Measurements from ENCODE around the gene IFIT1B.
"Not testable (repeated sequence)": the region's sequence is repeated elsewhere in the genome, so short reads cannot be mapped to it uniquely, and the experiment has no call there.

The IFIT1B gene

DNA sequence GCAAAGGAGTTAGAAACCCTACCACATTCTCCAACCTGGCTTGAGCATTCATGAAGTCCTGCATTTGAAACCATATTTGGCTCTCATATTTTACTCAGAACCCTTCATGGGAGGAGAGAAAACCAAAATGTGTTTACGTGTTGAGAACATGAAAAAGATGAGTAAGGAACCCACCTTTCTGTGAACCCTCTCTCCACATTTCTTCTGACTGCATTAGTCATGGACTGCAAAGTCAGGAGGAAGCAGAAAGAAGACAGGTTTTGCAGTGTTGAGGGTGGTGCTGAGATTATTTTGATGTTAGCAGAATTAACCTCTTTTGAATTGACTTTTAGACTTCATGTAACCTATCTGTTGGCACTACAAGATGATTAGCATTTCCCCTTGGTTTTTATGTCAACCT lies 4.9 kb downstream of the IFIT1B start:
- no peak for DNase-seq (ENCODE audit: low read depth)

DNA sequence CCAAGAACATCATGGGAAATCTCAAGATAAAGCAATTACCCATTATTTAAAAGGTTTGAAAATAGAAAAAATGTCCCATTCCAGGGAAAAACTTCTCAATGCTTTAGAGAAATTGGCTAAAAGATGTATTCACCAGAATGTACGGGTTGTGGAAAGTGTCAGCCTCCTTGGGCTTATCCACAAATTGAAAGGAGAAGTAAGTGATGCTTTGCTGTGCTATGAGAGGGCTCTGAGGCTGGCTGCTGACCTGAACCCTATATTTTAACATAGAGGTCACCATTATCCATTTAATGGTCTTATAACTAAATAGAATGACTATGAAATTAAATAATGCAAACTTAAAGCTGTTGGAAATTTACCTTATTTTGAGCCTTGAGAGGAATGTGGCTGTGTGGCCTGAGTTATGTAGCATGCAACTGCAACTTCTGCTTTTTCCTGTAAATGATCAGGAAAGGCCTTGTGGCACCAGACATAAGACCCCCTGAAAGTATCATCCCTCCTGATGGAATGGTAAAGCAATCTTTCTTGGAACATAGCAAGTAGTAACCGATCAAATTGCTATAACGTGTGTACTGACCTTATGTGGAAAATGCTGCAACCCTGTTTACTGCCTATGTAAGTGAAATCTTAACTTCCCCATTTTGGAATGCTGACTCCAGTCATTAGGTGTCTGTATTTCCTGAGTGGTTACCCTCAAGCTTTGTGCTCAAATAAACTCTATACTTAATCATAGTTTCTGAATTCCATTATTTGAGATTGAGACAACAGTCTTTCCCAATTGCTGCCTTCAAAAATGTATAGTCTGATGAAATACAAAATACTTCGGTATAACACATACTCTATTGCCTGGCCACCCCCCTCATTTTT lies 6.9 kb downstream of the IFIT1B start:
- DNase-seq (ENCODE audit: low read depth), result no peak

DNA sequence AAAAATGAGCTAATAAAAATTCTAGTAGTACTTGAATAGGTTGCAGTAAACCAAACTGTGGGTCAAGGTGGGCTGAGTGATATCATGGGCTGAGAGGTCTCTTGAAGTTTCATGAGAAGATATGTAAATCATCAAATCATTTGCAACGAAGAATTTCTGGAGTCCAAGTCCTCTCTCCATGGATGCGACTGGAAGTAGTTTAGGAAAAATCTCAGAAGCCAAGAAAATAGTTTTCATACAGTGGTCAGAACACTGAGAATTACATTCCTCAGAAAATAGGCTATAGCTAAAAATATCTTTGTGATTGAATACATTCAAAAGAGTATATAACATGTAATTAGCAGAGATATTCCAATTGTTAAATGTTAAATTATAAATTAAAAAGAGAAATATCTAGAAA lies 10.9 kb downstream of the IFIT1B start:
- DNase-seq (ENCODE audit: low read depth), result no peak

DNA sequence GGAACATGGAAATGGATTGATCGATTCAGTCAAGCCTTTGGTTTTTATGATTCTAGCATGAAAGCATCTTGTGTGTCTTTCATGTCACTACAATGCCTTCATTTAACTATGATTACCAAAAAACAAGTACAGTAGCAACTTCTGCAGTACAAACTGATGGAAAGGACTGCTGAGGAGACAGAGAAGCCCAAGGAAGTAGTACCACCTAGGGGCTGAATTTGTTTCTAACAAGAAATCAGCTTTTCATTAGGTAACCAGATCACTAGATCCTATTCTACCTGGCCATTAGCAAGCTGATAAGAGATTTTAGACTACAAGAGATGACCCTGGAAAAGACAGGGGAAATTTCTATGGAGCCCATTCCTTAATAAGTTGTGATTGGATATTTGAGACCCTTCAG lies 11.4 kb downstream of the IFIT1B start:
- DNase-seq (ENCODE audit: low read depth), result no peak

DNA sequence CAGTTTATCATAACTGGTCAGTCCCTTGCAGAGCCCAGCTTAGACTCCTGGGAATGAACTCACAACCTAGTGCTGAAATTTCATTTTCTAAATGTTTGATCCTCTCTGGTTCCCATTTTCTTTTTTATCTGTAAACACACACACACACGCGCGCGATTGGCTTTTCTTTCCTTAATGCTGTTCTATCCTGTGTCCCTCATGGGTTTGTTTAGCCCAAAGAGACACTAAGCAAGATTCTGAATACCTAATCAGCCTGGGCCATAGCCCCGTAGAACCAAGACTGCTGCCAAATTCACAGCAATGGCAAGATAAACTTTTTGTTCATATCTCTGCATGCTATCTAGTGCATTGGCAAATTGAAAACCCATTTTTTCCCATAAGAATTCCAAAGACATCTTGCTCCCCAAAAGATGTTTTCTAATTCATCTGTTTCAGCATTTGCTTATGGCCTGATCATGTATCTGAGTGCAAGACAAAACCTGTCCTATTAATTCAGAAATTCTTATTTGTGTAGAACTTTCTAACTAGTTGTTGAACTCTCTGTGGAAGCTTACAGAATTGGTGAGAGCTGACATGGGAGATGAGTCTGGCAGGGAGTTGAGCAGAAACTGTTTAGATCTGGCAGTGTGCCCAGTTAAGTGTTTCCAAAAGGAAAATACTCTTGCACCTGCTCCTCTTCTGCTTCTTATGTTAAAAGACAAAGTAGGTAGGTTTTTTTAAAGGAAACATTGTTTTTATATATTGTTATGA lies 12.8 kb downstream of the IFIT1B start:
- no peak for DNase-seq (ENCODE audit: low read depth)

DNA sequence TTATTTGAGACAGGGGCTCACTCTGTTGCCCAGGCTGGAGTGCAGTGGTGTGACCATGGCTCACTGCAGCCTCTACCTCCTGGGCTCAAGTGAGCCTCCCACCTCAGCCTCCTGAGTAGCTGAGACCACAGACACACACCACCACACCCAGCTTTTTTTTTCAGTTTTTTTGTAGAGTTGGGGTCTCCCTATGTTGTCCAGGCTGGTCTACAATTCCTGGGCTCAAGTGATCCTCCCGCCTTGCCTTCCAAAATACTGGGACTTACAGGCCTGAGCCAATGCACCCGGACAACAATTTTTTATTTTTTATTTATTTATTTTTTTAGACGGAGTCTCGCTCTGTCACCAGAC lies 13.3 kb downstream of the IFIT1B start:
- not testable (repeated sequence) for DNase-seq (ENCODE audit: low read depth)

DNA sequence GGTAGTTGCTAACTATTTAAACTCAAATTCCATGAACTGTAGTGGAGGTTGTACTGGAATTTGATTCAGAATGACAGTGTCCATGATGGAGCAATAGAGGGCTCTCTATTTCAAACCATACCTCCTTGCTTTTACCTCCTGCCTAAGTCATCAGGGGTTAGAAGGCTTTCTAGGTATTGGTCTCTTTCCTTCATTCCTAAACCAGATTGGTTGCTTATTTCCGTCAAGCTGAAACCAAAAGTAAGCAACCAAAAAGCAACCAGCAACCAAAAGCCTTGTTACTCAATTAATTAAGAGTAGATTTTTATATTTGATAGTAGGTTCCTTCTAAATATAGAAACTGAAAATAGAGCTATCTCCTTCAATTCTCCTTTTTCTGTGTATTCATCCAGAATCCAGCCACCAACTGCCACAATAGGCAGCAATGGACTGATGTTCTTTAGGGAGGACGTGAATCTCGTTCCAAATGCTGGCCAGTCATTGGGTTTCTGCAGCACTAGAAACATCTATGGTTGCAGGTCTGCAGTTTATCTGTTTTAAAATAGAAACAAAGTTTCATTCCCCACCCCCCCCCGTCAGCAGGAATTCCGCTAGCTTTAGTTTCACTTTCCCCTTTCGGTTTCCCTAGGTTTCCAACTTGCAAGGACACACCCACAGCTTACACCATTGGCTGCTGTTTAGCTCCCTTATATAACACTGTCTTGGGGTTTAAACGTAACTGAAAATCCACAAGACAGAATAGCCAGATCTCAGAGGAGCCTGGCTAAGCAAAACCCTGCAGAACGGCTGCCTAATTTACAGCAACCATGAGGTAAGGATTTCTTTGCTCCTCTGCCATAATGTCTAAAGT lies 14.3 kb downstream of the IFIT1B start, which contains the start of gene IFIT1:
Gene IFIT1 (plus strand): TSS at position 717 of the 850 bp plus-strand sequence. CDS start 90 bp downstream, at position 807.
- peak; percentile 33 for DNase-seq (ENCODE audit: low read depth)

DNA sequence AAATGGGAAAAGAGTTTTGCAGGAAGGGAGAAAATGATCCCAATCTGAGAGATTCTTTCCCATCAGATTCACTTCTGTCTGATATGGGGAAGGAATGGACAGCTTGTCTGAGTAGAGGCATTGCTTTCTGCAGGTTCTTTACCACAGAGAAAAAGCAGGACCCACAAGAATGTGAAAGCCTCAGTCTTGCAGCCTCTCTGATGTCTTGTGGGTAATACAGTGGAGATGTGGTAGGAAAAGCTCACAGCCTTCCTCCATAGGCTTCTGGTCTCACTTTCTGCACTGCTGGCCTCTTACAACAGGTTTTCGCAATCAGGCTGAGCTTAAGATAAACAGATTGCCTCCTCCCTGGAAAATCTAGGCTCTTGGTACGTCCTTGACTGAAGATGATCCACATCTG lies 15.1 kb downstream of the IFIT1B start:
- DNase-seq (ENCODE audit: low read depth), result no peak

DNA sequence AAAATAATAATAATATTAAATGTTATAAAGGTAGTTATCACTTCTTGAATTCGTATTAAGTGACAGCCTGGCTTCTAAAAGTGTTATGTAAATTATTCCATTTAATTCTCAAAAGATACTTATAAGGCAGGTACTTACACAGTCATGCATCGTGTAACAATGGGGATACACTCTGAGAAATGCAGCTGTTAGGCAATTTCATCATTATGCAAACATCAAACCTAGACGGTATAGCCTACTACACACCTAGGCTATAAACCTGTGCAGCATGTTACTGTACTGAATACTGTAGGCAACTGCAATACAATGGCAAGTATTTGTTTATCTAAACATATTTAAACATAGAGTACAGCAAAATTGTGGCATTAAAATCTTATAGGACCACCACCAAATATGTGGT lies 16.0 kb downstream of the IFIT1B start:
- DNase-seq (ENCODE audit: low read depth), result no peak

DNA sequence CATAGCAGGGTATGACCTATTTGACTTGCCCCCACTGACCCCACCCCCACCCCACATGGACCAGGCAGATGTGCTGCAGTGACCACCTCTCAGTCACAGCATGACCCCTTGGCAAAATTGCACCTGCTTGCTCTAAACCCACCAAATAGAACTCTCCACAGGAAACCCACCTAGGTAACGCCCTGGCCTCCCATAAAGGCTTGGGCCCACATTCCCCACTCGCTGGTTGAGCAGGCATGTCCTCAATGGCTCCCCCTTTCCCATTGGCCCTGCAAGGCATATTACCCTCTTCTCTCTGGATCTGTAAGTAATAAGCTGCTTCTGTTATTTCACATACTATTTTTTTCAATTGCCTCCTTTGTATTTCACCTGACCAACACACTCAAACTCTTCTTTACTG lies 17.3 kb downstream of the IFIT1B start:
- no peak for DNase-seq (ENCODE audit: low read depth)

DNA sequence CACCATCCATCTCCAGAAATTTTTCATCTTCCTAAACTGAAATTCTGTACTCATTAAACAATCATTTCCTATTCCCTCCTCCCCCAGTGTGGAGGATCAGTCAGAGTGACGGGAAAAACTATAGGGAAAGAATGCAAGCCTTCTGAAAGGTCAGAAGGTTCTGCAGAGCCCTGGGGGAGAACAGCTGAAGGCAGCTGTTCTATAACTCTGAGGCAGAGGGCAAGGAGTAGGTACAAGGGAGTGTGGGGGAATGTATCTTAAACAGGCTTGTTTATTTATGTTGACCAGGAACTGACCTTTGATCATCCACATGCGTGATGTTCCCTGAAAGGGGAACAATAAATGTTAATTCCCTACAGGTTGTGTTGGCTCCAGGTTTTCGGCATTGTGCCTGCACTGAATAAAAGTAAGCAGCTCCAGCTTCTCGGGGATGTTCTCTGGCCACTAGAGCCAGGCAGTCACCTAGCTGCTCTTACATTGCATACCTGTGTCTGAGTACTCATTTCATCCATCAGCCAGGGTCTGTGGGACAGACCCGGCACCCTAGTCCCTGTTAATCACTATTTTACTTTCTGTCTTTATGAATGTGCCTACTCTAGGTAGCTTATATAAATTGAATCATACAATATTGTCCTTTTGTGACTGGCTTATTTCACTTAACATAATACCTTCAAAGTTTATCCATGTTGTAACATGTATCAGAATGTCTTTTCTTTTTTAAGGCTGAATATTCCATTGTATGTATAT lies 20.3 kb downstream of the IFIT1B start:
- DNase-seq (ENCODE audit: low read depth), result no peak

DNA sequence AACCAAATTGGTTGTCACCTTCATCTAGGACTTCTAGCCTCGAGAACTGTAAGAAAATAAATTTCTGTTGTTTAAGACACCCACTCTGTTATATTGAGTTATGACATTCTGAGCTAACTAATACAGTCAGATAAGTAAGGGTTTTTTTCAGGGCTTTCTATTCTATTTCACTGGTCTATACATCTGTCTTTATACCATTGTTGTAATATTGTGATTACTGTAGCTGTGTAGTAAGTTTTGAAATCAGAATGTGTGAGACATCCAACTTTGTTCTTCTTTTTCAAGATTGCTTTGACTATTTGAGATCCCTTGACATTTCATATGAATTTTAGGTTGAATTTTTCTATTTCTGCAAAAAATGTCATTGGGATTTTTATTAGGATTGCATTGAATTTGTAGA lies 22.1 kb downstream of the IFIT1B start:
- DNase-seq (ENCODE audit: low read depth), result no peak

DNA sequence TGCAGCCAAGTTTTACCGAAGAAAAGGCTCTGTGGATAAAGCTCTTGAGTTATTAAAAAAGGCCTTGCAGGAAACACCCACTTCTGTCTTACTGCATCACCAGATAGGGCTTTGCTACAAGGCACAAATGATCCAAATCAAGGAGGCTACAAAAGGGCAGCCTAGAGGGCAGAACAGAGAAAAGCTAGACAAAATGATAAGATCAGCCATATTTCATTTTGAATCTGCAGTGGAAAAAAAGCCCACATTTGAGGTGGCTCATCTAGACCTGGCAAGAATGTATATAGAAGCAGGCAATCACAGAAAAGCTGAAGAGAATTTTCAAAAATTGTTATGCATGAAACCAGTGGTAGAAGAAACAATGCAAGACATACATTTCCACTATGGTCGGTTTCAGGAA lies 25.2 kb downstream of the IFIT1B start:
- DNase-seq (ENCODE audit: low read depth), result no peak

DNA sequence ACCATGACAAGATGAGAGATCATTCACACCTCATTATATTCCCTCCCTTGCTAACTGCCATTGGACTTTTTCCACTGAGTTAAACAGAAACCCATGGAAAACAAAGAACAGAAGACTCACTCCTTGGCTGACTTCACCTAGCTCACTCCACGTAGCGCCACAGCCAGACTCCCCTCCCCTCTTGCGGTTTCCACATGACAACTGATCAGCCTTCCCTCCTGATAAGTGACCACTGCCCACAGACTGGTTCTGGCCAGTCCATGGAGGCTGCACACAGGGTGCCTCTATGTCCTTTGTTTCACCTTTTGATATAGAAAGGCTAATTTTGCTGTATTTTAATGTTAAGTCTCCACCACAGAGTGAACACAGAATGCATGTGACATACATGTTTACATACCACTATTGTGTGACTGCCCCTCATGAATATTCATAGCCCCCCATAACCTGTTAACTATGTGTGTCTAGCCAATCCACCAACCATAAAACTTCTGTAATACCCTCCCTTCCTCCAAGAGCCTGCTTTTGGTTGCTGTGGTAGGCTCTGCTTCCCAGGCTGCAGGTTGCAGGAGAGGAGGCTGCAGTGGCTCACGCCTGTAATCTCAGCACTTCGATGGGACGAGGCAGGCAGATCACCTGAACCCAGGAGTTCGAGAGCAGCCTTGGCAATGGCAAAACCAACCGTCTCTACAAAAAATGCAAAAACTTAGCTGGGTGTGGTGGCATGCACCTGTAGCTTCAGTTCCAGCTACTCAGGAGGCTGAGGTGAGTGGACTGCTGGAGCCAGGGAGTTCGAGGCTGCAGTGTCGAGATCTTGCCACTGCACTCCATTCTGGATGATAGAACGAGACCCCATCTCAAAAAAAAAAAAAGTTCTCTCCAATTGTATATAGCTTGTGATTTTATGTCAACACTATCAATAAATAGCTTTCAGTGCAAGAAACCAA lies 26.5 kb downstream of the IFIT1B start:
- DNase-seq (ENCODE audit: low read depth), result no peak

DNA sequence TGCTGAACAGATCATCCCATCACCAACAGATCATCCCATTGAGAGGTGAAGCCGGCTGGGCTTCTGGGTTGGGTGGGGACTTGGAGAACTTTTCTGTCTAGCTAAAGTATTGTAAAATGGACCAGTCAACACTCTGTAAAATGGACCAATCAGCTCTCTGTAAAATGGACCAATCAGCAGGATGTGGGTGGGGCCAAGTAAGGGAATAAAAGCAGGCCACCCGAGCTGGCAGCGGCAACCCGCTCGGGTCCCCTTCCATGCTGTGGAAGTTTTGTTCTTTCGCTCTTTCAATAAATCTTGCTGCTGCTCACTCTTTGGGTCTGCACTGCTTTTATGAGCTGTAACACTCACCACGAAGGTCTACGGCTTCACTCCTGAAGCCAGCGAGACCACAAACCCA lies 28.3 kb downstream of the IFIT1B start:
- not testable (repeated sequence) for DNase-seq (ENCODE audit: low read depth)

DNA sequence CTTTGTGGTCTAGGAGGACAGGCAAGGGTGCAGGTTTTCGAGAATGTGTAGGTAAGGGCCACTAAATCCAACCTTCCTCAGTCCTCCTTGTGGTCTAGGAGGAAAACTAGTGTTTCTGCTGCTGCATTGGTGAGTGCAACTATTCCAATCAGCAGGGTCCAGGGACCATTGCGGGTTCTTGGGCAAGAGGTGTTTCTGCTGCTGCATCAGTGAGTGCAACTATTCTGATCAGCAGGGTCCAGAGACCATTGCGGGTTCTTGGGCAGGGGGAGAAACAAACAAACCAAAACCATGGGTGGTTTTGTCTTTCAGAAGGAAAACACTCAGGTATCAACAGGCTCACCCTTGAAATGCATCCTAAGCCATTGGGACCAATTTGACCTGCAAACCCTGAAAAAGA lies 29.9 kb downstream of the IFIT1B start:
- not testable (repeated sequence) for DNase-seq (ENCODE audit: low read depth)

DNA sequence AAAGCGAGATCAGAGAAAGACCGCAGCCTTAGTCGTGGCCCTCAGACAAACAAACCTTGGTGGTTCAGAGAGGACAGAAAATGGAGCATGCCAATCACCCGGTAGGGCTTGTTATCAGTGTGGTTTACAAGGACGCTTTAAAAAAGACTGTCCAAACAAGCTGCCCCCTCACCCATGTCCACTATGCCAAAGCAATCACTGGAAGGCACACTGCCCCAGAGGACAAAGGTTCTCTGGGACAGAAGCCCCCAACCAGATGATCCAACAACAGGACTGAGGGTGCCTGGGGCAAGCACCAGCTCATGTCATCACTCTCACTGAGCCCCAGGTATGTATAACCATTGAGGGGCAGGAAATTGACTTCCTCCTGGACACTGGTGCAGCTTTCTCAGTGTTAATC lies 31.4 kb downstream of the IFIT1B start:
- not testable (repeated sequence) for DNase-seq (ENCODE audit: low read depth)

DNA sequence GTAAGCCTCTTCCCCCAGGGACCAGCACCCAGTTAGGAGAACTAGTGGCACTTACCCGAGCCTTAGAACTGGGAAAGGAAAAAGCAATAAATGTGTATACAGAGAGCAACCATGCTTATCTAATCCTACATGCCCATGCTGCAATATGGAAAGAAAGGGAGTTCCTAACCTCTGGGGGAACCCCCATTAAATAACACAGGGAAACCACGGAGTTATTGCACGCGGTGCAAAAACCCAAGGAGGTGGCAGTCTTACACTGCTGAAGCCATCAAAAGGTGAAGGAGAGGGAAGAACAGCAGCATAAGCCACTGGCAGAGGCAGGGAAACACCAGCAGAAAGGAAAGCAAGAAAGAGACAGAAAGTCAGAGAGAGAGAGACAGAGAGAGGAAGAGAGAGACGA lies 32.7 kb downstream of the IFIT1B start:
- not testable (repeated sequence) for DNase-seq (ENCODE audit: low read depth)

DNA sequence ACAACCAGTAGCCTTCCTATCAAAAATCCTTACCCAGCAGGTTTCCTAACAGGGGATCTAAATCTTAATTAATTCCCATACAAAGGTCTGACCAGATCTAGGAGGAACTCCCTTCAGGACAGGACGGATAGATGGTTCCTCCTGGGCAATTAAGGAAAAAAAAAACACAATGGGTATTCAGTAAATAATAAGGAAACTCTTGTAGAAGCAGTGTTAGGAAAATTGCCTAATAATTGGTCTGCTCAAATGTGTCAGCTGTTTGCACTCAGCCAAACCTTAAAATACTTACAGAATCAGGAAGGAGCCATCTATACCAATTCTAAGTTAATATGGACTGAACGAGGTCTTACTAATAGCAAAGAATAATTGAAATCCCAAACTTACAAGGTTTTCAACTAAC lies 33.3 kb downstream of the IFIT1B start:
- DNase-seq (ENCODE audit: low read depth), result not testable (repeated sequence)

DNA sequence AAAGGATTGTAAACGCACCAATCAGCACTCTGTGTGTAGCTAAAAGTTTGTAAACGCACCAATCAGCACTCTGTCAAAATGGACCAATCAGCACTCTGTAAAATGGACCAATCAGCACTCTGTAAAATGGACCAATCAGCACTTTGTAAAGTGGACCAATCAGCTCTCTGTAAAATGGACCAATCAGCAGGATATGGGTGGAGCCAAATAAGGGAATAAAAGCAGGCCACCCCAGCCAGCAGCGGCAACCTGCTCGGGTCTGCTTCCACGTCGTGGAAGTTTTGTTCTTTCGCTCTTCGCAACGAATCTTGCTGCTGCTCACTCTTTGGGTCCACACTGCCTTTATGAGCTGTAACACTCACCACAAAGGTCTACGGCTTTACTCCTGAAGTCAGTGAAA lies 34.4 kb downstream of the IFIT1B start:
- not testable (repeated sequence) for DNase-seq (ENCODE audit: low read depth)

All from CMK (cell line).